IPS-11a (cell line): ENCODE data around the gene TNFAIP1.

Experiments
- H3K4me3 ChIP-seq: one replicate; pipeline ENCODE4 v1.5.1; 2013; ENCODE audit warnings: low read depth, low read length, control low read depth

TNFAIP1 gene

DNA sequence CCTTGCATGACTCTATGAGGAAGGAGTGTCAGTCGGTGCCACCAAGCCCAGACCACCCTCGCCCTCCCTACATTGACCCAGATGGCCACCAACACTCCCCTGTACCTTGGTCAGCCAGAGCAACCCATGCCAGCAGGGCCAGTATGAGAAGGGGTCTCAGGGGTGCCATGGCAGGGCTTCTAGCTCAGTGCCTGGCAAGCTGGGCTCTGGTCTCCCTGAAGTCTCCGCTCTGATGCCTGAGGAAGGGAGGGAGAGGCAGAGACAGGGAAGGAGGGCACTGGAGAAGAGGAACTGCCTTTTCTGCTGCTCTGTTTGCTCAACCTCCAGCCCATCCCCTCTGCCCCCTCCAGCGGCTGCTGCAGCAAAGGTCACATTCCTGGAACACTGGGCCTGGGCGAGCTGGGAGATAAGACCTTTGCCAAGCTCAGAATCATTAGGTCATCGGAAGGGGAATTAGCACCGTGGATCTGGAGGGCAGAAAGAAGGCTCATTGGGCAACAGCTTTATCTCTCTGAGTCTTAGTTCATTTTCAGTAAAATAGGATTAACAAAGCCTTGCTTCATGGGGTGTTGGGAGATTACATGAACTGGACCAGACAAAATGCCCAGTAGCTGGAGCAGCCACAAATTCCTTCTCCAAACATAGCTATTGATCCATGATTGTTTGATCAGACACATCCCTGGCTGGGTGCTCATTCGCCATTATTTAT lies 34.6 kb downstream of the TNFAIP1 start, which contains the start of gene VTN:
VTN (minus strand) TSS at position 273 of the 709 bp plus-strand sequence; CDS start at position 169, 104 bp downstream.
- H3K4me3 ChIP-seq: no peak within 1 kb of the TSS

- H3K4me3 ChIP-seq: no peak overlapping the region
These were observed 35.2 kb downstream of the TNFAIP1 start for GRCh38 chr17:28370744-28371103.

DNA sequence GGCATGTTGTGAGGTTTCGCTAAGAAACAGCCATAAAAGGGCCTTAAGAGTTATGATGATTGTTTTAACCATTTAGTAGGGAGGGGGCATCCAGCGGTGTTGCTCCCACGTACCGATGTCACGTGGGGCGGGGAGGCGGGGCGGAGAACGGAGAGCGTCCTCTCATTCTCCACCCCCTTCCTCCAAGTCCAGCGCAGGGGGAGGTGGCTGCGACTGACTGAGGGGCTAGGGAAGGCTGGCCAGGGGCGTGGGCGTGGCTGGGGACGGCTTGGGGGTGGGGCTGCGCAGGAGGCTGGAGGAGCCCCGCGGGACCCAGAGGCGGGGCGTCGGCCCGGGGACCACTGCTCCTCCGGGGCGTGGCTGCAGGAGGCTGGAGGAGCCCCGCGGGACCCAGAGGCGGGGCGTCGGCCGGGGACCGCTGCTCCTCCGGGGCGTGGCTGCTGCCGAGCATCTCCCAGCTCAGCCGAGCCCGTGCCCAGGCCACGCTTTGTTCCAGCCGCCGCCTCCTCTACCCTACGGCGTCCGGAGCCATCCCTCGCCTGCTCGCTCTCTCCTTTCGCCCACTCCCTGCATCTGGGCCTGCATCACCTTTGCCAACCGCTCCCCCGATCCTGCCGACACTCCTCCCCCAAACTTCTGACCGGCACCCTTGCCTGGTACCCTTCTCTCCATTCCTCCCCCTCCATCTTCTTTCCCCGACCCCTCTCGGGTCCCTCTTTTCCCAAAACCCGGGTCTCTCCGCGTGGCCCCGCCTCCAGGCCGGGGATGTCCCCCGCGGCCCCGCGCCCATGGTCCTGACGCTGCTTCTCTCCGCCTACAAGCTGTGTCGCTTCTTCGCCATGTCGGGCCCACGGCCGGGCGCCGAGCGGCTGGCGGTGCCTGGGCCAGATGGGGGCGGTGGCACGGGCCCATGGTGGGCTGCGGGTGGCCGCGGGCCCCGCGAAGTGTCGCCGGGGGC lies 36.0 kb downstream of the TNFAIP1 start, which contains the start of gene SARM1:
SARM1 (plus strand) TSS at position 450 of the 958 bp plus-strand sequence; CDS start at position 789, 339 bp downstream.
- H3K4me3 ChIP-seq: peak within 1 kb of the TSS; percentile 57

- peak overlapping the region; percentile 57 for H3K4me3 ChIP-seq
These were observed 36.8 kb downstream of the TNFAIP1 start for GRCh38 chr17:28372203-28372944.

DNA sequence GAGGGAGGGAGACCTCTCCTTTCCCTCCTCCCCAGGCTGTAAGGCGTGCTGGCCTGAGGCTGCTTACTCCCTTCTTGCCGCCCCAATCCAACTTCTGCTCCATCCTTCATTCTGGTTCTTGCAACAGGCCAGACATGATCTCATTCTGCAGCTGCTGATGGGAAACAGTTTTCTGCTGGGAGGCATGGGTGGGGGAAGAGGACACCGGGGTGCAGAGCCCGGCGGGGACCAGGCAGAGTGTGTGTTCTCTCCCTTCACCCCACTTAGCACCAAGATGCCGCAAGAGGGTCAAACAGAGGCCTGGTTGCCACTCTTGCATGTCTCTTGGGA lies 37.3 kb downstream of the TNFAIP1 start:
- no peak overlapping the region for H3K4me3 ChIP-seq

GRCh38 chr17:28379814-28380801 lies 44.5 kb downstream of the TNFAIP1 start:
- no peak overlapping the region for H3K4me3 ChIP-seq

- peak overlapping the region; percentile 27 for H3K4me3 ChIP-seq
These were observed 45.7 kb downstream of the TNFAIP1 start for GRCh38 chr17:28381141-28381825.

DNA sequence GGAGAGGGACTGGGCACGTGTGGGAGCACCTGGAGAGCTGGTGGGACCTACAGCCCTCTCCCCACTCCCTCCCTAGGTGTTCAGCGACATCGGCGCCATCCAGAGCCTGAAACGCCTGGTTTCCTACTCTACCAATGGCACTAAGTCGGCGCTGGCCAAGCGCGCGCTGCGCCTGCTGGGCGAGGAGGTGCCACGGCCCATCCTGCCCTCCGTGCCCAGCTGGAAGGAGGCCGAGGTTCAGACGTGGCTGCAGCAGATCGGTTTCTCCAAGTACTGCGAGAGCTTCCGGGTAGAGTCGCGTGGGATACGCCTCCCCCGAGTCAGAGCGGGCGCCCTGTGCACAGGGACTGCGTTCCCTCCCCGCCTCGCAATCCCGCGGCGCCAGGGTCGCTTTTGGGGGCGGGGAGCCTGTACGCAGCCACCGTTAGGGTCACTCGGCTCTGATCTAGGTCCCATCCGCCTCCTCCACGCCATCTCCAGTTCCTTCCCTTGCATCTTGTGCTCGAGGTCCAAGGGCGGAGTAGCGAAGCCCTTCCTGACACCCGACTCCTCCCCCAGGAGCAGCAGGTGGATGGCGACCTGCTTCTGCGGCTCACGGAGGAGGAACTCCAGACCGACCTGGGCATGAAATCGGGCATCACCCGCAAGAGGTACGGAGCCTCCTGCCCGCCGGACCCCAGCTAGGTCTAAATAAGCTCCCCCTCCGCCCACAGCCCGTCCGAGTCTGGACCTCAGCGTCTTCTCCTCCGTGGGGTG lies 48.9 kb downstream of the TNFAIP1 start:
- peak overlapping the region; percentile 57 for H3K4me3 ChIP-seq

- peak overlapping the region; percentile 57 for H3K4me3 ChIP-seq
These were observed 49.5 kb downstream of the TNFAIP1 start for GRCh38 chr17:28385037-28385400.

- H3K4me3 ChIP-seq: no peak overlapping the region
These were observed 49.8 kb downstream of the TNFAIP1 start for GRCh38 chr17:28385406-28385805.

- H3K4me3 ChIP-seq: no peak overlapping the region
These were observed 50.8 kb downstream of the TNFAIP1 start for GRCh38 chr17:28386391-28386790.

- H3K4me3 ChIP-seq: no peak overlapping the region
These were observed 52.5 kb downstream of the TNFAIP1 start for GRCh38 chr17:28388106-28388505.

- no peak overlapping the region for H3K4me3 ChIP-seq
These were observed 54.6 kb downstream of the TNFAIP1 start for GRCh38 chr17:28390141-28390540.

DNA sequence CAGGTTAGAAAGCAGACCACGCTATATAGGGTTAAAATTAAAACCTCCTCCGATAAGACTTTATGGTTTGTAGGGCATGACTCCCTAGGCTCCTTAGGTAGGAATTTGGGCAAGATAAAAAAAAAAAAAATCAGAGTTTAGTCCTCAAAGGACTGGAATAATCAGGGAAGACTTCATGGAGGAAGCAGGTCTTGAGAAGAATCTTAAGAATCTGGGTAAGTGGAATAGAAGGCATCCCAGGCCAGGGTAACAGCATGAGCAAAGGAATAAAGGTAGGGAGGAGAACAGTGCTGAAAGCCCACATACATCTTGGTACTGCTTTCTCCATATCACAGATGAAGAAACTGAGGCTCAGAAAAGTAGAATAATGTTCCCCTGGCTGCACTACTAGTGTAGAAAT lies 55.0 kb downstream of the TNFAIP1 start:
- H3K4me3 ChIP-seq: no peak overlapping the region

DNA sequence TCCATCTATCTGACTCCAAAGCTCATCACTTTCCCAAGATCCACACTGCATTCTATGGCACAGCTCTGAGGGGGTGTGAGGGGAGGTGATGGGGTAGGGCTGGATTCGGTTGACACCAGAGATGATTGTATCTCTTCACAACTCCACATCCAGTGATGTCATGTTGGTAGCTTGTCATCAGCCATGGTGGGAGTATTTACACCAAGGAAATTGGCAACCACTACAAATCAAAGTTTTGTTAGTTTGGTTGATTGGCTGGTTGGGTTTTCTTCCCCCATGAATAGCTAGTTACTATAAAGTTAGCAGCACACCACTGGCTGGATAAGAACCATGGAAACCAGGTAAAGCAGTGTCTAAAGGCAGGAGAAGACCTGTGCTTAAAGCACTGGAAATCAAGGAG lies 55.4 kb downstream of the TNFAIP1 start:
- no peak overlapping the region for H3K4me3 ChIP-seq

DNA sequence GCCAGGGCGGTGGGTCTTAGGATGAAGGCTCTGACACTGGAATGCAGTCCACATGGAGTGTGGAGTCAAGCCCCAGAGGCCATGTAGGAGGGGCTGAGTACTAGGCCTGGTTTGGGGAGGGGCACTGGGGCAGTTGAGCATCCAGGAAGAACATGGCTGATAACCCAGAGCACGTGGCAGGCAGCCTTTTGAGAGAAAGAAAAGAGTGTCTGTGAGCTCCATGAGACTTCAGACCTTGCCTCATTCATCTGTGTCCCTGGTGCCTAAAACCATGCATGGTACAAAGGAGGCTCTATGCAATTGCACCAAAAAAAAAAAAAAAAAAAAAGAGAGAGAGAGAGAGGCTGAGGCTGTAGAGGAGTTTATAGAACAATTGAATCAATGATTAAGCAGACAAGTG lies 55.8 kb downstream of the TNFAIP1 start:
- no peak overlapping the region for H3K4me3 ChIP-seq

DNA sequence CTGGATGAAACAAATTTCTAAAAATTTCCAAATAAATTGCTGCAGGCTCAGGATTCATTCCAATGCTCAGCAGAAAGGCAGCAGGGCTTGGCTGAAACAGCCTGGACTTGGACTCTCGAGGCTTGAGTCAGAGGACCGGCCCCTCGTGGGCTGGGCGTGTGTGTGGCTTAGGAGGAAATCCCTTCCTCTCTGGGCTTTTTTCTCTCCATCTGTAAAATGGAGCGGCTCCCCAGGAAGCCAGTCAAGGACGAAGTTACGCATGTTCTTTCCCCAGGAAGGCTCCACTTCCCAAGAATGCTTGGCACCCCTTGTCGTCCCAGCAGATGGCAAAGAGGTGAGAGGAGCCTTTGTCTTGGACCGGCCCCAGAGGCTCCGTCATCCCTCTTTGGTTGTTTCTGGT lies 56.9 kb downstream of the TNFAIP1 start:
- no peak overlapping the region for H3K4me3 ChIP-seq

- H3K4me3 ChIP-seq: no peak overlapping the region
These were observed 59.0 kb downstream of the TNFAIP1 start for GRCh38 chr17:28394337-28395116.
